H9 (cell line): Measurements from ENCODE around the gene NTSR2. TPM values are rescaled to one million over a fixed set of nuclear protein-coding genes. Genes with fewer than 3 reads are reported as not detected.

Source experiments
- DNase-seq: peaks from one replicate; pipeline ENCODE4 v3.0.0-alpha.2; 2017
- H2AFZ ChIP-seq: one replicate; pipeline ENCODE4 v1.6.1; 2013; ENCODE audit warnings: mild to moderate bottlenecking, low read length, control low read depth, moderate library complexity
- H2AK5ac ChIP-seq: 2 replicates; pipeline ENCODE4 v1.6.1; 2013; ENCODE audit warnings: low read length, control low read depth, mixed read lengths; ENCODE audit not compliant: insufficient read length
- H2BK120ac ChIP-seq: one replicate; pipeline ENCODE4 v1.6.1; 2013; ENCODE audit warnings: low read depth, mild to moderate bottlenecking, low read length, control low read depth, inconsistent platforms; ENCODE audit not compliant: poor library complexity, severe bottlenecking
- H2BK12ac ChIP-seq: 2 replicates; pipeline ENCODE4 v1.6.1; 2013; ENCODE audit warnings: low read length, control low read depth, mixed read lengths, low read depth; ENCODE audit not compliant: insufficient read length
- H2BK15ac ChIP-seq: 2 replicates; pipeline ENCODE4 v1.6.1; 2013; ENCODE audit warnings: low read depth, low read length, control low read depth
- H2BK20ac ChIP-seq: one replicate; pipeline ENCODE4 v1.6.1; 2013; ENCODE audit warnings: low read depth, mild to moderate bottlenecking, low read length, control low read depth, inconsistent platforms; ENCODE audit not compliant: poor library complexity, severe bottlenecking
- H2BK5ac ChIP-seq: 2 replicates; pipeline ENCODE4 v1.6.1; 2013; ENCODE audit warnings: low read length, control low read depth, mixed read lengths; ENCODE audit not compliant: insufficient read length
- H3K14ac ChIP-seq: 2 replicates; pipeline ENCODE4 v1.6.1; 2013; ENCODE audit warnings: low read length, control low read depth; ENCODE audit not compliant: insufficient read depth
- H3K18ac ChIP-seq: 2 replicates; pipeline ENCODE4 v1.6.1; 2013; ENCODE audit warnings: low read depth, mild to moderate bottlenecking, mixed read lengths, low read length, control low read depth; ENCODE audit not compliant: insufficient read length
- H3K23ac ChIP-seq: 2 replicates; pipeline ENCODE4 v1.6.1; 2013; ENCODE audit warnings: low read length, control low read depth, mixed read lengths, low read depth; ENCODE audit not compliant: insufficient read length
- H3K23me2 ChIP-seq: 2 replicates; pipeline ENCODE4 v1.6.1; 2013; ENCODE audit warnings: low read depth, mild to moderate bottlenecking, mixed read lengths, low read length, control low read depth; ENCODE audit not compliant: insufficient read length, poor library complexity, severe bottlenecking
- H3K27ac ChIP-seq: 2 replicates; pipeline ENCODE4 v1.5.1; 2013; ENCODE audit warnings: low read length, control low read depth, mixed read lengths, low read depth; ENCODE audit not compliant: insufficient read length
- H3K27me3 ChIP-seq: 2 replicates; pipeline ENCODE4 v1.6.1; 2013; ENCODE audit warnings: low read length, control low read depth, inconsistent platforms; ENCODE audit not compliant: insufficient read depth
- H3K4ac ChIP-seq: 2 replicates; pipeline ENCODE4 v1.6.1; 2013; ENCODE audit warnings: low read depth, mild to moderate bottlenecking, control low read depth, inconsistent platforms, low read length, moderate library complexity
- H3K4me1 ChIP-seq: 2 replicates; pipeline ENCODE4 v1.6.1; 2013; ENCODE audit warnings: low read length, control low read depth, inconsistent platforms; ENCODE audit not compliant: insufficient read depth
- H3K4me2 ChIP-seq: 2 replicates; pipeline ENCODE4 v1.6.1; 2013; ENCODE audit warnings: low read length, control low read depth, mixed read lengths; ENCODE audit not compliant: insufficient read length, insufficient read depth
- H3K56ac ChIP-seq: 2 replicates; pipeline ENCODE4 v1.6.1; 2013; ENCODE audit warnings: low read depth, mild to moderate bottlenecking, mixed read lengths, low read length, control low read depth; ENCODE audit not compliant: insufficient read length
- H3K79me1 ChIP-seq: 2 replicates; pipeline ENCODE4 v1.6.1; 2013; ENCODE audit warnings: low read depth, mild to moderate bottlenecking, moderate library complexity, low read length, control low read depth, inconsistent platforms; ENCODE audit not compliant: insufficient read depth, poor library complexity, severe bottlenecking
- H3K79me2 ChIP-seq: 2 replicates; pipeline ENCODE4 v1.6.1; 2013; ENCODE audit warnings: low read length, control low read depth, inconsistent platforms; ENCODE audit not compliant: insufficient read depth
- H3K9ac ChIP-seq: 2 replicates; pipeline ENCODE4 v1.6.1; 2013; ENCODE audit warnings: low read length, control low read depth, mixed read lengths; ENCODE audit not compliant: insufficient read length; ENCODE audit errors: extremely low read depth
- H3K9me3 ChIP-seq: one replicate; pipeline ENCODE4 v1.6.1; 2013; ENCODE audit warnings: low read depth, low read length, inconsistent platforms; ENCODE audit not compliant: control insufficient read depth
- H3T11ph ChIP-seq: one replicate; pipeline ENCODE4 v1.6.1; 2013; ENCODE audit warnings: mild to moderate bottlenecking, low read length, control low read depth, inconsistent platforms
- H4K20me1 ChIP-seq: one replicate; pipeline ENCODE4 v1.6.1; 2013; ENCODE audit not compliant: control insufficient read depth, insufficient read length, insufficient read depth
- H4K5ac ChIP-seq: 2 replicates; pipeline ENCODE4 v1.6.1; 2013; ENCODE audit warnings: low read depth, mild to moderate bottlenecking, mixed read lengths, low read length, control low read depth; ENCODE audit not compliant: insufficient read length
- H4K8ac ChIP-seq: replicated peaks from 2 replicates; pipeline ENCODE4 v1.6.1; 2013; ENCODE audit warnings: low read length, control low read depth, mixed read lengths, low read depth; ENCODE audit not compliant: insufficient read length
- H4K91ac ChIP-seq: 2 replicates; pipeline ENCODE4 v1.6.1; 2013; ENCODE audit warnings: low read depth, mild to moderate bottlenecking, moderate library complexity, mixed read lengths, low read length, control low read depth; ENCODE audit not compliant: insufficient read length
- H3K27ac Mint-ChIP-seq, 3 experiments: 2 replicates in 2 of 3; 3 replicates in 1 of 3; pipeline ENCODE4 v1.8.0; 2020 to 2021; ENCODE audit warnings: mixed read lengths in 3 of 3, mild to moderate bottlenecking in 1 of 3, moderate library complexity in 1 of 3
- H3K27me3 Mint-ChIP-seq: 2 replicates; pipeline ENCODE4 v1.8.0; 2021; ENCODE audit warnings: low read depth, mild to moderate bottlenecking, moderate library complexity, mixed read lengths
- H3K36me3 Mint-ChIP-seq, 3 experiments: 2 replicates in 2 of 3; 3 replicates in 1 of 3; pipeline ENCODE4 v1.8.0; 2020 to 2021; ENCODE audit warnings: low read depth in 3 of 3, mixed read lengths in 3 of 3; ENCODE audit not compliant: insufficient read depth in 1 of 3
- H3K4me1 Mint-ChIP-seq, 2 experiments: 2 replicates each; pipeline ENCODE4 v1.8.0; 2020; ENCODE audit warnings: mixed read lengths in 2 of 2
- H3K4me3 Mint-ChIP-seq, 2 experiments: 2 replicates in 1 of 2; 3 replicates in 1 of 2; pipeline ENCODE4 v1.8.0; 2020 to 2021; ENCODE audit warnings: mild to moderate bottlenecking in 2 of 2, mixed read lengths in 2 of 2, moderate library complexity in 1 of 2
- H3K9me3 Mint-ChIP-seq, 2 experiments: 2 replicates in 1 of 2; 3 replicates in 1 of 2; pipeline ENCODE4 v1.8.0; 2020; ENCODE audit warnings: mild to moderate bottlenecking in 2 of 2, mixed read lengths in 2 of 2, moderate library complexity in 1 of 2
- CTCF ChIP-seq: fragments of 200-600 bp; sonication (generic); conservative IDR thresholded peaks from 3 replicates; pipeline ENCODE4 v1.8.0; 2021; ENCODE audit warnings: antibody characterized with exemption, mild to moderate bottlenecking
- WGBS: extraction: QIAGEN DNeasy Blood & Tissue Kit; methylation state at CpG from one replicate; pipeline ENCODE4 v1.1.7; 2013; ENCODE audit warnings: missing lambda C conversion rate, low lambda C conversion rate, mixed read lengths; ENCODE audit not compliant: insufficient read length; ENCODE audit errors: extremely low coverage; 5-methylcytosine and 5-hydroxymethylcytosine counted together
- total RNA-seq: library from RNA; stranded (reverse); gene quantifications from 2 replicates; pipeline ENCODE4 v1.2.1, GENCODE V29; 2021

NTSR2 gene
- total RNA-seq, 1 experiment from 2014 or later: not detected

DNA sequence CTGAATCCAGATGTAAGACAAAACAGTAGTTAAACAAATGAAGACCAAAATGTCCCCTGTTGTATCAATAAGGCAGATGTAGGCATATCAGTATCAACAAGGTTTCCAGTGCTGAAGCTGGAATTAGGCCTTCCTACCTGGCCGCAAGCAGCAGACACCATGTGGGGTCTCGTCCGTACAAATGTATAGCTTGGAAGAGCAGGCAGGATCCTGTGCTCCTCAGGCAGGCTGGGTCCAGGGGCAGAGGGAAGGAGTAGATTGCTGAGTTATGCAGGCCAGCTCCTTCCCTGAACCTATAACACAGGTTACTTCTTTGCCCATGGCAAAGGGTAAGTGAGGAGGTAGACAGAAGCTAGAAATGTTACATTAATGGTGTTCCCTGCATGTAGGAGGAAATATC lies 23.5 kb downstream of the NTSR2 start:
- Histone ChIP-seq H2AFZ (no peak overlapping the region), H2BK12ac (no peak overlapping the region), H2BK120ac (no peak overlapping the region), H3K14ac (no peak overlapping the region; the same call in 1 of the 2 replicates), H3K27ac (no peak overlapping the region), H3K4me1 (no peaks in the 10 kb centered on the region), H3K79me2 (no peaks in the 10 kb centered on the region), H3T11ph (no peak overlapping the region), H4K91ac (no peak overlapping the region), H3K56ac (no peak overlapping the region), H4K5ac (no peak overlapping the region), H3K23ac (no peak overlapping the region), H4K8ac (no peak overlapping the region), H3K79me1 (no peaks in the 10 kb centered on the region), H3K9ac (no peak overlapping the region), H3K18ac (no peak overlapping the region), H3K4ac (no peak overlapping the region), H4K20me1 (no peaks in the 10 kb centered on the region), H3K4me2 (no peak overlapping the region), H2AK5ac (no peak overlapping the region), H2BK20ac (no peak overlapping the region), H3K9me3 (no peaks in the 10 kb centered on the region), H3K23me2 (no peaks in the 10 kb centered on the region), H2BK15ac (no peak overlapping the region), H3K27me3 (no peaks in the 10 kb centered on the region), H2BK5ac (no peak overlapping the region)
- no peak overlapping the region for H3K4me3 Mint-ChIP-seq
- no CpG with 5 or more reads among the region's 3 CpGs for WGBS
- no peaks in the 10 kb centered on the region for H3K4me1 Mint-ChIP-seq
- peaks cover 2 to 5% (median 4%) of the 10 kb centered on the region in 3 experiments; a peak in 4 of 7 replicates for H3K36me3 Mint-ChIP-seq
- H3K27me3 Mint-ChIP-seq: peaks cover 1% of the 10 kb centered on the region; the same call in 1 of the 2 replicates
- no peaks in the 10 kb centered on the region for H3K9me3 Mint-ChIP-seq
- no peak for DNase-seq
- TF ChIP-seq CTCF: no peak
- no peak overlapping the region for H3K27ac Mint-ChIP-seq
